ELF-1 (cell line): ENCODE results near the gene FAM234B.

Experiments used
- DNase-seq: peaks from one replicate; pipeline ENCODE4 v3.0.0-alpha.2; 2016; ENCODE audit warnings: low read depth, low spot score

FAM234B gene

GRCh38 chr12:13114251-13115052, 70.3 kb downstream of the FAM234B start:
- DNase-seq = peak; percentile 55

GRCh38 chr12:13116259-13116658, 72.1 kb downstream of the FAM234B start:
- DNase-seq = no peak

- DNase-seq = no peak
Measured at GRCh38 chr12:13117029-13117428, 72.8 kb downstream of the FAM234B start.

- no peak for DNase-seq
Measured at GRCh38 chr12:13119826-13120225, 75.6 kb downstream of the FAM234B start.

- no peak for DNase-seq
Measured at GRCh38 chr12:13120413-13120812, 76.2 kb downstream of the FAM234B start.

- no peak for DNase-seq
Measured at GRCh38 chr12:13121568-13121967, 77.4 kb downstream of the FAM234B start.

- DNase-seq = peak; percentile 52
Measured at GRCh38 chr12:13124656-13125505, 80.7 kb downstream of the FAM234B start.

GRCh38 chr12:13125996-13126395, 81.8 kb downstream of the FAM234B start:
- no peak for DNase-seq

GRCh38 chr12:13126494-13126893, 82.3 kb downstream of the FAM234B start:
- no peak for DNase-seq

- no peak for DNase-seq
Measured at GRCh38 chr12:13127444-13127843, 83.3 kb downstream of the FAM234B start.

GRCh38 chr12:13128291-13128965, 84.2 kb downstream of the FAM234B start:
- DNase-seq = no peak

GRCh38 chr12:13130981-13131380, 86.8 kb downstream of the FAM234B start:
- no peak for DNase-seq
